ENCODE results near the gene SLC49A3. TPM values are rescaled to one million over a fixed set of nuclear protein-coding genes. Genes with fewer than 3 reads are reported as not detected.
"Not testable (repeated sequence)": the region's sequence is repeated elsewhere in the genome, so short reads cannot be mapped to it uniquely, and the experiment has no call there.

The SLC49A3 gene
- total RNA-seq, 1 experiment from 2014 or later = 8.1 TPM

GRCh38 chr4:636628-637159 is 52.3 kb downstream of the SLC49A3 start:
- Histone ChIP-seq H3K4me2 (no peak overlapping the region), H3K36me3 (ENCODE audit: low read depth) (no peaks in the 10 kb centered on the region), H4K20me1 (ENCODE audit: insufficient read depth) (no peaks in the 10 kb centered on the region), H3F3A (ENCODE audit: insufficient read depth, low read depth) (no peaks in the 10 kb centered on the region), H3K79me2 (ENCODE audit: low read depth) (no peaks in the 10 kb centered on the region), H3K9me2 (ENCODE audit: insufficient read depth) (no peaks in the 10 kb centered on the region), H3K27me3 (ENCODE audit: insufficient read depth, low read depth) (peaks cover 80% of the 10 kb centered on the region), H2AFZ (no peak overlapping the region; the same call in 1 of the 2 replicates), H3K4me1 (replicated peaks; ENCODE audit: insufficient read depth) (no peaks in the 10 kb centered on the region), H3K27ac (no peak overlapping the region), H3K9me3 (ENCODE audit: insufficient read depth, low read depth) (peaks cover 1% of the 10 kb centered on the region; the same call in 1 of the 2 replicates), H3K4me3 (no peak overlapping the region)
- ChIA-PET POLR2A (ENCODE audit: unreplicated experiment) (no interaction called here), CTCF (no interaction called here)
- intact Hi-C loops (cut with micrococcal nuclease; ENCODE audit: unreplicated experiment) = no loop called here
- no TSS peak for BruUV-seq (replicated peaks)
- TF ChIP-seq CTCF (conservative IDR thresholded peaks at IDR 0.05) (no peak), EZH2 (IDR thresholded peaks at IDR 0.05; ENCODE audit: low read depth) (no peak)
- no peak for DNase-seq

GRCh38 chr4:635851-636627 is 52.9 kb downstream of the SLC49A3 start:
- no peak for DNase-seq
- H3K4me1 ChIP-seq (replicated peaks; ENCODE audit: insufficient read depth) = no peaks in the 10 kb centered on the region
- intact Hi-C loops (cut with micrococcal nuclease; ENCODE audit: unreplicated experiment) = no loop called here
- no TSS peak for BruUV-seq (replicated peaks)
- no peak overlapping the region for H3K4me2 ChIP-seq
- no peaks in the 10 kb centered on the region for H3F3A ChIP-seq (ENCODE audit: insufficient read depth, low read depth)
- H3K79me2 ChIP-seq (ENCODE audit: low read depth) = no peaks in the 10 kb centered on the region
- no peaks in the 10 kb centered on the region for H3K36me3 ChIP-seq (ENCODE audit: low read depth)
- ChIA-PET POLR2A (ENCODE audit: unreplicated experiment) (no interaction called here), CTCF (no interaction called here)
- no peak overlapping the region for H3K27ac ChIP-seq
- no peak for TF ChIP-seq CTCF (conservative IDR thresholded peaks at IDR 0.05)
- H3K4me3 ChIP-seq = no peak overlapping the region
- H3K9me2 ChIP-seq (ENCODE audit: insufficient read depth) = no peaks in the 10 kb centered on the region
- H4K20me1 ChIP-seq (ENCODE audit: insufficient read depth) = no peaks in the 10 kb centered on the region
- no peaks in the 10 kb centered on the region for H3K9me3 ChIP-seq (ENCODE audit: insufficient read depth, low read depth)
- no peak overlapping the region for H2AFZ ChIP-seq
- H3K27me3 ChIP-seq (ENCODE audit: insufficient read depth, low read depth) = peaks cover 77% of the 10 kb centered on the region

- DNase-seq; H3F3A ChIP-seq (ENCODE audit: insufficient read depth, low read depth); H2AFZ ChIP-seq; H3K79me2 ChIP-seq (ENCODE audit: low read depth); intact Hi-C loops (cut with micrococcal nuclease; ENCODE audit: unreplicated experiment); CTCF ChIA-PET; H3K4me3 ChIP-seq; H3K27ac ChIP-seq; H4K20me1 ChIP-seq (ENCODE audit: insufficient read depth); BruUV-seq (replicated peaks); H3K9me2 ChIP-seq (ENCODE audit: insufficient read depth); POLR2A ChIA-PET (ENCODE audit: unreplicated experiment); H3K36me3 ChIP-seq (ENCODE audit: low read depth); H3K9me3 ChIP-seq (ENCODE audit: insufficient read depth, low read depth); H3K4me2 ChIP-seq; H3K4me1 ChIP-seq (replicated peaks; ENCODE audit: insufficient read depth): not testable (repeated sequence)
- H3K27me3 ChIP-seq (ENCODE audit: insufficient read depth, low read depth) = peaks cover 77% of the 10 kb centered on the region
These were observed 53.7 kb downstream of the SLC49A3 start for GRCh38 chr4:635066-635835.

Measured in PC-9 (cell line).